Osteoblast (primary cell): ENCODE results near the gene RNF217. TPM values are rescaled to one million over a fixed set of nuclear protein-coding genes. Genes with fewer than 3 reads are reported as not detected.
A peak's percentile ranks its signal among the peaks of the same experiment; 100 is the strongest.

Source experiments
- DNase-seq: peaks from one replicate; pipeline ENCODE4 v3.0.0; 2011; ENCODE audit warnings: low spot score, mixed read lengths; ENCODE audit not compliant: insufficient read length; ENCODE audit errors: missing footprints
- H2AFZ ChIP-seq: 2 replicates; pipeline ENCODE4 v1.6.0; 2011; ENCODE audit warnings: mild to moderate bottlenecking, low read length
- H3K27ac ChIP-seq: 2 replicates; pipeline ENCODE4 v1.5.1; 2011; ENCODE audit warnings: mild to moderate bottlenecking, low read depth, low read length, moderate library complexity
- H3K27me3 ChIP-seq: 2 replicates; pipeline ENCODE4 v1.6.0; 2012; ENCODE audit warnings: mild to moderate bottlenecking, control low read depth, inconsistent platforms, low read length, moderate library complexity; ENCODE audit not compliant: insufficient read depth
- H3K36me3 ChIP-seq: 2 replicates; pipeline ENCODE4 v1.5.1; 2011; ENCODE audit warnings: mild to moderate bottlenecking, low read length, control low read depth, moderate library complexity; ENCODE audit not compliant: insufficient read depth
- H3K4me1 ChIP-seq: 2 replicates; pipeline ENCODE4 v1.5.1; 2011; ENCODE audit warnings: mild to moderate bottlenecking, low read length, control low read depth, moderate library complexity; ENCODE audit not compliant: insufficient read depth
- H3K4me2 ChIP-seq: 2 replicates; pipeline ENCODE4 v1.6.0; 2011; ENCODE audit warnings: mild to moderate bottlenecking, low read length; ENCODE audit not compliant: insufficient read depth
- H3K4me3 ChIP-seq: fragments of 200-600 bp; sonication (generic); 3 replicates; pipeline ENCODE4 v1.5.1; 2012; ENCODE audit warnings: mild to moderate bottlenecking, low read length, inconsistent platforms; ENCODE audit not compliant: insufficient read depth
- H3K79me2 ChIP-seq: 2 replicates; pipeline ENCODE4 v1.6.0; 2012; ENCODE audit warnings: mild to moderate bottlenecking, low read length, control low read depth, inconsistent platforms; ENCODE audit not compliant: insufficient read depth
- H3K9me3 ChIP-seq: 2 replicates; pipeline ENCODE4 v1.5.1; 2011; ENCODE audit warnings: low read depth, low read length, control low read depth
- H4K20me1 ChIP-seq: 2 replicates; pipeline ENCODE4 v1.6.0; 2012; ENCODE audit warnings: mild to moderate bottlenecking, low read length, control low read depth; ENCODE audit not compliant: insufficient read depth
- CTCF ChIP-seq: IDR thresholded peaks from 2 replicates; pipeline ENCODE4 v1.5.1; 2011; ENCODE audit warnings: mild to moderate bottlenecking, low read depth, low read length, moderate library complexity; ENCODE audit errors: extremely low read depth
- total RNA-seq: library from RNA; depleted of rRNA; stranded (reverse); fragments of >200 nt; gene quantifications from 2 replicates; pipeline ENCODE4 v1.2.3, GENCODE V29; 2012

Gene RNF217
- total RNA-seq, 1 donor: 22.8 TPM

- Histone ChIP-seq H3K4me1 (peaks cover 10% of the 10 kb centered on the region), H2AFZ (no peak overlapping the region), H3K4me3 (no peak overlapping the region), H3K36me3 (no peaks in the 10 kb centered on the region), H3K27me3 (no peaks in the 10 kb centered on the region), H4K20me1 (peaks cover 20% of the 10 kb centered on the region), H3K27ac (no peak overlapping the region), H3K9me3 (no peaks in the 10 kb centered on the region), H3K4me2 (no peak overlapping the region), H3K79me2 (peaks cover 25% of the 10 kb centered on the region)
- DNase-seq: no peak
- no peak for TF ChIP-seq CTCF
Observed at GRCh38 chr6:125037827-125038226, 75.6 kb downstream of the RNF217 start.

GRCh38 chr6:125038925-125039324, 76.7 kb downstream of the RNF217 start:
- Histone ChIP-seq H3K4me3 (no peak overlapping the region), H3K9me3 (no peaks in the 10 kb centered on the region), H2AFZ (no peak overlapping the region), H3K79me2 (peaks cover 30% of the 10 kb centered on the region), H3K36me3 (no peaks in the 10 kb centered on the region), H3K4me2 (no peak overlapping the region), H3K27me3 (no peaks in the 10 kb centered on the region), H4K20me1 (peaks cover 22% of the 10 kb centered on the region), H3K27ac (no peak overlapping the region), H3K4me1 (peaks cover 10% of the 10 kb centered on the region)
- TF ChIP-seq CTCF: no peak
- no peak for DNase-seq

- H4K20me1 ChIP-seq: peaks cover 22% of the 10 kb centered on the region
- TF ChIP-seq CTCF: no peak
- H3K27ac ChIP-seq: no peak overlapping the region
- DNase-seq: peak; percentile 19
- peaks cover 10% of the 10 kb centered on the region for H3K4me1 ChIP-seq
- H3K36me3 ChIP-seq: no peaks in the 10 kb centered on the region
- no peak overlapping the region for H2AFZ ChIP-seq
- H3K27me3 ChIP-seq: no peaks in the 10 kb centered on the region
- no peak overlapping the region for H3K4me2 ChIP-seq
- peaks cover 32% of the 10 kb centered on the region for H3K79me2 ChIP-seq
- H3K4me3 ChIP-seq: no peak overlapping the region
- H3K9me3 ChIP-seq: no peaks in the 10 kb centered on the region
Observed at GRCh38 chr6:125041740-125042459, 79.7 kb downstream of the RNF217 start.

- Histone ChIP-seq H3K4me3 (no peak overlapping the region), H3K4me1 (peaks cover 10% of the 10 kb centered on the region), H3K79me2 (peaks cover 21% of the 10 kb centered on the region), H2AFZ (no peak overlapping the region), H4K20me1 (peaks cover 10% of the 10 kb centered on the region), H3K36me3 (no peaks in the 10 kb centered on the region), H3K4me2 (no peak overlapping the region), H3K27ac (no peak overlapping the region), H3K27me3 (no peaks in the 10 kb centered on the region), H3K9me3 (no peaks in the 10 kb centered on the region)
- no peak for TF ChIP-seq CTCF
- no peak for DNase-seq
Observed at GRCh38 chr6:125044066-125044465, 81.8 kb downstream of the RNF217 start.
